EL (cell line): ENCODE results near the gene RAD9A.

ENCODE experiments used
- DNase-seq: peaks from one replicate; pipeline ENCODE4 v3.0.0-alpha.2; 2016

Gene RAD9A

GRCh38 chr11:67391304-67392182, at the start of gene RAD9A:
Gene RAD9A (plus strand): TSS chr11:67391986. CDS start chr11:67392045, 59 bp downstream.
- peak; percentile 95 for DNase-seq

GRCh38 chr11:67344264-67344663, 47.5 kb upstream of the RAD9A start:
- DNase-seq: no peak

- DNase-seq: no peak
These were observed 46.4 kb upstream of the RAD9A start for GRCh38 chr11:67345247-67345919.

GRCh38 chr11:67345920-67346819, 45.6 kb upstream of the RAD9A start:
- DNase-seq: peak; percentile 49

GRCh38 chr11:67347964-67348749, 43.6 kb upstream of the RAD9A start:
- DNase-seq: peak; percentile 45

GRCh38 chr11:67349036-67349435, 42.8 kb upstream of the RAD9A start:
- DNase-seq: no peak

- no peak for DNase-seq
These were observed 42.3 kb upstream of the RAD9A start for GRCh38 chr11:67349457-67349856.

GRCh38 chr11:67349928-67350465, 41.8 kb upstream of the RAD9A start:
- DNase-seq: no peak

GRCh38 chr11:67351275-67352005, 40.3 kb upstream of the RAD9A start:
- peak; percentile 76 for DNase-seq

- DNase-seq: peak; percentile 52
These were observed 39.1 kb upstream of the RAD9A start for GRCh38 chr11:67352546-67353316.

GRCh38 chr11:67353317-67354074, 38.3 kb upstream of the RAD9A start, which contains the start of gene POLD4:
Gene POLD4 (minus strand): TSS chr11:67353546. CDS start chr11:67353399, 147 bp downstream.
- DNase-seq: peak; percentile 96

- peak; percentile 97 for DNase-seq
These were observed 37.4 kb upstream of the RAD9A start for GRCh38 chr11:67354075-67355022.

GRCh38 chr11:67355023-67355793, 36.6 kb upstream of the RAD9A start:
- DNase-seq: no peak

- no peak for DNase-seq
These were observed 35.9 kb upstream of the RAD9A start for GRCh38 chr11:67355794-67356386.

GRCh38 chr11:67356387-67356863, 35.4 kb upstream of the RAD9A start:
- DNase-seq: no peak

GRCh38 chr11:67356864-67357561, 34.8 kb upstream of the RAD9A start:
- DNase-seq: peak; percentile 83
